Purkinje cell (primary cell): ENCODE results near the gene OR5C1. TPM values are rescaled to one million over a fixed set of nuclear protein-coding genes. Genes with fewer than 3 reads are reported as not detected.

Experiments used
- polyA plus RNA-seq: library from polyadenylated mRNA; unstranded; fragments of >200 nt; fragmentation: Nextera tagmentation; gene quantifications from 2 replicates; pipeline ENCODE4 v1.2.1, GENCODE V29; 2014

Gene OR5C1
- not detected in 2 replicates for polyA plus RNA-seq

GRCh38 chr9:122788831-122789230 lies at the start of gene OR5C1:
Gene OR5C1 (plus strand): TSS chr9:122788933. CDS start chr9:122788933, 0 bp downstream.

GRCh38 chr9:122742003-122742402 lies 46.7 kb upstream of the OR5C1 start, which contains the start of gene OR1L6:
Gene OR1L6 (plus strand): TSS chr9:122742303. CDS start chr9:122749848, 7,545 bp downstream.

GRCh38 chr9:122800066-122801060 lies 11.6 kb downstream of the OR5C1 start, which contains the start of gene OR1K1:
Gene OR1K1 (plus strand): TSS chr9:122800123. CDS start chr9:122800123, 0 bp downstream.

Other genes with a start within 250 kb of the OR5C1 start
- gene OR1N2, start 235.8 kb upstream of the OR5C1 start, polyA plus RNA-seq = not detected in 2 replicates
- gene OR1L8, start 205.5 kb upstream of the OR5C1 start, polyA plus RNA-seq = not detected in 2 replicates
- not detected in 2 replicates for gene OR1Q1, start 174.2 kb upstream of the OR5C1 start, polyA plus RNA-seq
- not detected in 2 replicates for gene OR1B1, start 131.3 kb upstream of the OR5C1 start, polyA plus RNA-seq
- not detected in 2 replicates for gene OR1L1, start 127.2 kb upstream of the OR5C1 start, polyA plus RNA-seq
- gene OR1L3, start 113.8 kb upstream of the OR5C1 start, polyA plus RNA-seq = not detected in 2 replicates
- gene OR1L4, start 64.9 kb upstream of the OR5C1 start, polyA plus RNA-seq = not detected in 2 replicates
- not detected in 2 replicates for gene OR1L6, start 46.6 kb upstream of the OR5C1 start, polyA plus RNA-seq
- not detected in 2 replicates for gene OR1K1, start 11.2 kb downstream of the OR5C1 start, polyA plus RNA-seq
- 6.6 and 11.1 TPM in 2 replicates for gene PDCL, start 39.7 kb downstream of the OR5C1 start, polyA plus RNA-seq
- gene RC3H2, start 116.4 kb downstream of the OR5C1 start, polyA plus RNA-seq = 28.1 and 33.0 TPM in 2 replicates
- 2.2 and 4.3 TPM in 2 replicates for gene ZBTB6, start 124.4 kb downstream of the OR5C1 start, polyA plus RNA-seq
- 0.74 and 4.3 TPM in 2 replicates for gene ZBTB26, start 142.6 kb downstream of the OR5C1 start, polyA plus RNA-seq
- gene RABGAP1, start 152.1 kb downstream of the OR5C1 start, polyA plus RNA-seq = 15.6 and 24.7 TPM in 2 replicates
- gene GPR21, start 244.7 kb downstream of the OR5C1 start, polyA plus RNA-seq = 2.5 TPM in 1 of 2 replicates, not detected in the other